Naive thymus-derived CD4-positive, alpha-beta T cell (primary cell): ENCODE measurements around the gene DOK6. TPM values are rescaled to one million over a fixed set of nuclear protein-coding genes. Genes with fewer than 3 reads are reported as not detected.

Experiments used
- ATAC-seq: fragments of 150-1000 bp; cut with Tn5 transposase; 2 replicates; pipeline ENCODE4 v1.10.0; 2021; ENCODE audit warnings: mild to moderate bottlenecking, moderate library complexity
- CTCF ChIA-PET: fragments of 350-600 bp; sonication (Branson Sonifier 250); formaldehyde crosslinking; loops from one replicate; lab custom pipeline; 2021; ENCODE audit warnings: antibody characterized with exemption; lab: Charles Lee
- POLR2A ChIA-PET: fragments of 350-600 bp; sonication (Branson Sonifier 250); formaldehyde crosslinking; loops from one replicate; lab custom pipeline; 2021; ENCODE audit warnings: antibody characterized with exemption, inconsistent platforms; lab: Charles Lee
- DNase-seq, 9 donors: peaks; one replicate each; pipeline versions ENCODE4 v3.0.0 to v3.0.0-alpha.2; 2020 to 2022; ENCODE audit warnings: mixed read lengths in 1 of 9
- H3K27ac ChIP-seq: one replicate; pipeline ENCODE4 v1.7.0; 2013; ENCODE audit warnings: mild to moderate bottlenecking, low read depth, low read length, moderate library complexity
- H3K27me3 ChIP-seq, 2 donors: one replicate each; pipeline ENCODE4 v1.7.0; 2013; ENCODE audit warnings: low read length in 2 of 2, mild to moderate bottlenecking in 2 of 2, moderate library complexity in 2 of 2; ENCODE audit not compliant: control insufficient read depth in 2 of 2, insufficient read depth in 2 of 2
- H3K36me3 ChIP-seq, 3 experiments: 1 replicate in 2 of 3; 2 replicates in 1 of 3; pipeline ENCODE4 v1.7.0; 2013; ENCODE audit warnings: low read length in 3 of 3, mild to moderate bottlenecking in 3 of 3, moderate library complexity in 1 of 3; ENCODE audit not compliant: insufficient read depth in 3 of 3, control insufficient read depth in 2 of 3
- H3K4me1 ChIP-seq, 2 donors: one replicate each; pipeline ENCODE4 v1.7.0; 2013; ENCODE audit warnings: low read length in 2 of 2, mild to moderate bottlenecking in 2 of 2, moderate library complexity in 1 of 2; ENCODE audit not compliant: control insufficient read depth in 2 of 2, insufficient read depth in 2 of 2
- H3K4me3 ChIP-seq: 2 replicates; pipeline ENCODE4 v1.7.0; 2013; ENCODE audit warnings: mild to moderate bottlenecking, low read length
- H3K9me3 ChIP-seq, 3 experiments: 1 replicate in 2 of 3; 2 replicates in 1 of 3; pipeline ENCODE4 v1.7.0; 2013; ENCODE audit warnings: low read length in 3 of 3; ENCODE audit not compliant: control insufficient read depth in 2 of 3
- H3K27ac Mint-ChIP-seq, 9 donors: one replicate each; pipeline ENCODE4 v1.8.0; 2020 to 2022; ENCODE audit warnings: mixed read lengths in 9 of 9, mild to moderate bottlenecking in 8 of 9, moderate library complexity in 5 of 9, inconsistent platforms in 2 of 9
- H3K27me3 Mint-ChIP-seq, 5 donors: one replicate each; pipeline ENCODE4 v1.8.0; 2021 to 2022; ENCODE audit warnings: mixed read lengths in 5 of 5, mild to moderate bottlenecking in 1 of 5
- H3K36me3 Mint-ChIP-seq, 5 donors: one replicate each; pipeline ENCODE4 v1.8.0; 2020 to 2022; ENCODE audit warnings: mixed read lengths in 5 of 5, mild to moderate bottlenecking in 3 of 5, inconsistent platforms in 1 of 5
- H3K4me1 Mint-ChIP-seq, 7 donors: one replicate each; pipeline ENCODE4 v1.8.0; 2020 to 2022; ENCODE audit warnings: mixed read lengths in 7 of 7, mild to moderate bottlenecking in 3 of 7, inconsistent platforms in 1 of 7
- H3K4me3 Mint-ChIP-seq, 10 donors: one replicate each; pipeline ENCODE4 v1.8.0; 2020 to 2022; ENCODE audit warnings: mild to moderate bottlenecking in 10 of 10, mixed read lengths in 10 of 10, moderate library complexity in 6 of 10, inconsistent platforms in 2 of 10
- H3K9me3 Mint-ChIP-seq, 11 donors: one replicate each; pipeline ENCODE4 v1.8.0; 2020 to 2022; ENCODE audit warnings: mixed read lengths in 11 of 11, mild to moderate bottlenecking in 4 of 11, inconsistent platforms in 1 of 11, moderate library complexity in 1 of 11
- intact Hi-C, 2 donors: fragments of 100-400 bp; cut with micrococcal nuclease; formaldehyde crosslinking; loops; one replicate each; pipeline ENCODE4 v1.15.1; 2023
- polyA plus RNA-seq, 2 donors: library from polyadenylated mRNA; unstranded; fragments of 300-500 nt; fragmentation: Illumina TruSeq; gene quantifications; one replicate each; pipeline ENCODE4 v1.2.3, GENCODE V29; 2021
- total RNA-seq, 6 experiments: library from RNA in 5 of 6; stranded (reverse) in 5 of 6; gene quantifications; 1 replicate in 5 of 6; 2 replicates in 1 of 6; pipeline ENCODE4 v1.2.3 and lab custom pipeline; 2021 to 2026

The DOK6 gene
- total and polyA plus RNA-seq, 7 experiments from 2014 or later: 0.06 to 0.11 TPM; not detected in 5

- ChIA-PET POLR2A (no interaction called here), CTCF (no interaction called here)
- H3K27ac ChIP-seq: no peak overlapping the region
- H3K4me3 ChIP-seq: no peak overlapping the region
- Mint-ChIP-seq H3K27me3 (peaks cover 0 to 14% (median 8%) of the 10 kb centered on the region in 5 donors), H3K4me1 (no peaks in the 10 kb centered on the region), H3K4me3 (no peak overlapping the region), H3K27ac (no peak overlapping the region), H3K9me3 (peaks cover 0 to 4% (median 0%) of the 10 kb centered on the region in 11 donors), H3K36me3 (no peaks in the 10 kb centered on the region)
- H3K27me3 ChIP-seq: no peaks in the 10 kb centered on the region
- intact Hi-C loops: no loop called here
- ATAC-seq: no peak
- no peaks in the 10 kb centered on the region for H3K36me3 ChIP-seq
- H3K9me3 ChIP-seq: no peaks in the 10 kb centered on the region
- H3K4me1 ChIP-seq: no peaks in the 10 kb centered on the region
- DNase-seq: no peak
Observed at GRCh38 chr18:69365658-69366057, 35.0 kb upstream of the DOK6 start.

- H3K27ac ChIP-seq: no peak overlapping the region
- Mint-ChIP-seq H3K27ac (no peak overlapping the region), H3K4me3 (no peak overlapping the region), H3K27me3 (peaks cover 1 to 18% (median 7%) of the 10 kb centered on the region in 5 donors), H3K36me3 (no peaks in the 10 kb centered on the region), H3K9me3 (no peaks in the 10 kb centered on the region), H3K4me1 (no peaks in the 10 kb centered on the region)
- no peaks in the 10 kb centered on the region for H3K27me3 ChIP-seq
- DNase-seq (no peak), ATAC-seq (no peak)
- ChIA-PET POLR2A (no interaction called here), CTCF (no interaction called here)
- H3K9me3 ChIP-seq: no peaks in the 10 kb centered on the region
- H3K4me1 ChIP-seq: no peaks in the 10 kb centered on the region
- intact Hi-C loops: no loop called here
- no peaks in the 10 kb centered on the region for H3K36me3 ChIP-seq
- H3K4me3 ChIP-seq: no peak overlapping the region
Observed at GRCh38 chr18:69367104-69367503, 33.6 kb upstream of the DOK6 start.

GRCh38 chr18:69371729-69372128, 29.0 kb upstream of the DOK6 start:
- H3K27me3 ChIP-seq: no peaks in the 10 kb centered on the region
- POLR2A ChIA-PET: no interaction called here
- peaks cover 2 to 21% (median 10%) of the 10 kb centered on the region in 5 donors for H3K27me3 Mint-ChIP-seq
- no peaks in the 10 kb centered on the region for H3K36me3 Mint-ChIP-seq
- intact Hi-C loops: no loop called here
- H3K36me3 ChIP-seq: no peaks in the 10 kb centered on the region
- no peaks in the 10 kb centered on the region for H3K9me3 ChIP-seq
- no peak overlapping the region for H3K4me3 Mint-ChIP-seq
- no peaks in the 10 kb centered on the region for H3K4me1 ChIP-seq
- CTCF ChIA-PET: no interaction called here
- peaks cover 0 to 2% (median 0%) of the 10 kb centered on the region in 11 donors for H3K9me3 Mint-ChIP-seq
- ATAC-seq (no peak), DNase-seq (no peak)
- H3K4me3 ChIP-seq: no peak overlapping the region
- no peak overlapping the region for H3K27ac ChIP-seq
- H3K4me1 Mint-ChIP-seq: no peaks in the 10 kb centered on the region
- H3K27ac Mint-ChIP-seq: no peak overlapping the region

- H3K36me3 Mint-ChIP-seq: no peaks in the 10 kb centered on the region
- peaks cover 0 to 6% (median 0%) of the 10 kb centered on the region in 11 donors for H3K9me3 Mint-ChIP-seq
- no peak overlapping the region for H3K4me3 ChIP-seq
- no peaks in the 10 kb centered on the region for H3K4me1 Mint-ChIP-seq
- CTCF ChIA-PET: no interaction called here
- DNase-seq (no peak), ATAC-seq (no peak)
- H3K36me3 ChIP-seq: no peaks in the 10 kb centered on the region
- H3K27me3 ChIP-seq: no peaks in the 10 kb centered on the region
- H3K4me1 ChIP-seq: no peaks in the 10 kb centered on the region
- POLR2A ChIA-PET: no interaction called here
- peaks cover 0 to 20% (median 14%) of the 10 kb centered on the region in 5 donors for H3K27me3 Mint-ChIP-seq
- intact Hi-C loops: no loop called here
- no peak overlapping the region for H3K27ac ChIP-seq
- H3K27ac Mint-ChIP-seq: no peak overlapping the region
- no peaks in the 10 kb centered on the region for H3K9me3 ChIP-seq
- no peak overlapping the region for H3K4me3 Mint-ChIP-seq
Observed at GRCh38 chr18:69380324-69380723, 20.4 kb upstream of the DOK6 start.

GRCh38 chr18:69383186-69383585, 17.5 kb upstream of the DOK6 start:
- peaks cover 0 to 32% (median 11%) of the 10 kb centered on the region in 5 donors for H3K27me3 Mint-ChIP-seq
- H3K36me3 Mint-ChIP-seq: no peaks in the 10 kb centered on the region
- intact Hi-C loops: no loop called here
- DNase-seq (no peak), ATAC-seq (no peak)
- H3K4me1 ChIP-seq: no peaks in the 10 kb centered on the region
- no peak overlapping the region for H3K27ac Mint-ChIP-seq
- ChIA-PET POLR2A (no interaction called here), CTCF (interaction anchor here (0.6 kb wide), 1 partner anchor 274 kb away, joined by 4 read pairs; no protein-coding TSS in a partner anchor)
- no peaks in the 10 kb centered on the region for H3K4me1 Mint-ChIP-seq
- no peak overlapping the region for H3K4me3 ChIP-seq
- H3K27me3 ChIP-seq: no peaks in the 10 kb centered on the region
- H3K9me3 ChIP-seq: no peaks in the 10 kb centered on the region
- H3K9me3 Mint-ChIP-seq: peaks cover 0 to 6% (median 0%) of the 10 kb centered on the region in 11 donors
- H3K36me3 ChIP-seq: no peaks in the 10 kb centered on the region
- no peak overlapping the region for H3K4me3 Mint-ChIP-seq
- no peak overlapping the region for H3K27ac ChIP-seq

GRCh38 chr18:69387186-69387585, 13.5 kb upstream of the DOK6 start:
- peaks cover 0 to 27% (median 16%) of the 10 kb centered on the region in 5 donors for H3K27me3 Mint-ChIP-seq
- POLR2A ChIA-PET: interaction anchor here (0.8 kb wide), 1 partner anchor 620 kb away, joined by 4 read pairs; no protein-coding TSS in a partner anchor
- H3K9me3 Mint-ChIP-seq: peaks cover 0 to 2% (median 0%) of the 10 kb centered on the region in 11 donors
- Histone ChIP-seq H3K27ac (no peak overlapping the region), H3K9me3 (no peaks in the 10 kb centered on the region), H3K4me3 (no peak overlapping the region), H3K4me1 (no peaks in the 10 kb centered on the region), H3K36me3 (no peaks in the 10 kb centered on the region), H3K27me3 (no peaks in the 10 kb centered on the region)
- no peaks in the 10 kb centered on the region for H3K4me1 Mint-ChIP-seq
- no peak overlapping the region for H3K27ac Mint-ChIP-seq
- intact Hi-C loops: no loop called here
- CTCF ChIA-PET: no interaction called here
- H3K4me3 Mint-ChIP-seq: no peak overlapping the region
- H3K36me3 Mint-ChIP-seq: no peaks in the 10 kb centered on the region
- DNase-seq: no peak
- no peak for ATAC-seq

GRCh38 chr18:69388222-69388621, 12.5 kb upstream of the DOK6 start:
- intact Hi-C loops: no loop called here
- Mint-ChIP-seq H3K36me3 (no peaks in the 10 kb centered on the region), H3K27me3 (peaks cover 0 to 24% (median 16%) of the 10 kb centered on the region in 5 donors), H3K9me3 (peaks cover 0 to 2% (median 0%) of the 10 kb centered on the region in 11 donors), H3K27ac (no peak overlapping the region), H3K4me3 (no peak overlapping the region), H3K4me1 (no peaks in the 10 kb centered on the region)
- ChIA-PET CTCF (no interaction called here), POLR2A (no interaction called here)
- Histone ChIP-seq H3K27me3 (no peaks in the 10 kb centered on the region), H3K9me3 (no peaks in the 10 kb centered on the region), H3K27ac (no peak overlapping the region), H3K4me3 (no peak overlapping the region), H3K4me1 (no peaks in the 10 kb centered on the region), H3K36me3 (no peaks in the 10 kb centered on the region)
- ATAC-seq (no peak), DNase-seq (no peak)
